HEK293 (cell line): ENCODE results near the gene TNKS1BP1.

Experiments
- CTCF ChIA-PET: fragments of 350-600 bp; formaldehyde crosslinking; extraction: SDS; loops from one replicate; lab custom pipeline; 2021; ENCODE audit warnings: antibody characterized with exemption; lab: Yijun Ruan, JAX
- POLR2A ChIA-PET: fragments of 300-600 bp; formaldehyde crosslinking; extraction: SDS; loops from one replicate; lab custom pipeline; 2020; ENCODE audit warnings: antibody characterized with exemption, inconsistent platforms; lab: Yijun Ruan, JAX
- H3K27ac ChIP-seq: fragments of 200-500 bp; sonication (Bioruptor generic); 2 replicates; pipeline ENCODE4 v1.5.1; 2014; ENCODE audit warnings: low read depth, low read length, control low read depth, inconsistent platforms; ENCODE audit errors: extremely low read depth
- H3K36me3 ChIP-seq, 2 experiments: fragments of 200-500 bp in 1 of 2; sonication (Bioruptor generic) in 1 of 2; 1 replicate in 1 of 2; 2 replicates in 1 of 2; pipeline ENCODE4 v1.5.1; 2014 to 2017; ENCODE audit warnings: inconsistent platforms in 2 of 2, low read length in 2 of 2; ENCODE audit not compliant: control insufficient read depth in 2 of 2, insufficient read depth in 1 of 2
- H3K4me1 ChIP-seq: fragments of 200-500 bp; sonication (Bioruptor generic); 2 replicates; pipeline ENCODE4 v1.5.1; 2014; ENCODE audit warnings: mild to moderate bottlenecking, low read length, inconsistent platforms; ENCODE audit not compliant: control insufficient read depth, insufficient read depth
- H3K4me3 ChIP-seq: 2 replicates; pipeline ENCODE4 v1.5.1; 2011; ENCODE audit warnings: low read depth, mild to moderate bottlenecking, control low read depth, low read length, moderate library complexity
- H3K9me3 ChIP-seq: fragments of 200-500 bp; sonication (Bioruptor generic); 2 replicates; pipeline ENCODE4 v1.5.1; 2014; ENCODE audit warnings: low read depth, low read length, inconsistent platforms; ENCODE audit not compliant: control insufficient read depth, insufficient read depth
- EGR2 ChIP-seq: fragments of 450-650 bp; formaldehyde crosslinking; IDR thresholded peaks from 2 replicates; pipeline ENCODE4 v1.5.1; 2016; ENCODE audit warnings: low read depth, missing biosample characterization, missing genetic modification characterization
- KLF1 ChIP-seq: fragments of 450-650 bp; formaldehyde crosslinking; IDR thresholded peaks from 2 replicates; pipeline ENCODE4 v1.5.1; 2016; ENCODE audit warnings: missing biosample characterization, missing genetic modification characterization
- PRDM6 ChIP-seq: fragments of 450-650 bp; formaldehyde crosslinking; IDR thresholded peaks from 2 replicates; pipeline ENCODE4 v1.5.1; 2017; ENCODE audit warnings: missing biosample characterization, missing genetic modification characterization
- ZBTB20 ChIP-seq: fragments of 450-650 bp; formaldehyde crosslinking; IDR thresholded peaks from 2 replicates; pipeline ENCODE4 v1.5.1; 2016; ENCODE audit warnings: missing biosample characterization, missing genetic modification characterization
- ZBTB6 ChIP-seq: fragments of 450-650 bp; formaldehyde crosslinking; IDR thresholded peaks from 2 replicates; pipeline ENCODE4 v1.5.1; 2017; ENCODE audit warnings: missing biosample characterization, missing genetic modification characterization
- ZIC2 ChIP-seq: fragments of 450-650 bp; formaldehyde crosslinking; IDR thresholded peaks from 2 replicates; pipeline ENCODE4 v1.5.1; 2016; ENCODE audit warnings: missing biosample characterization, missing genetic modification characterization
- ZNF132 ChIP-seq: fragments of 450-650 bp; formaldehyde crosslinking; IDR thresholded peaks from 2 replicates; pipeline ENCODE4 v1.5.1; 2017; ENCODE audit warnings: missing biosample characterization, missing genetic modification characterization, borderline replicate concordance
- ZNF146 ChIP-seq: fragments of 450-650 bp; formaldehyde crosslinking; IDR thresholded peaks from 2 replicates; pipeline ENCODE4 v1.5.1; 2016; ENCODE audit warnings: missing biosample characterization, missing genetic modification characterization
- ZNF239 ChIP-seq: fragments of 450-650 bp; formaldehyde crosslinking; IDR thresholded peaks from 2 replicates; pipeline ENCODE4 v1.5.1; 2016; ENCODE audit warnings: missing biosample characterization, missing genetic modification characterization
- ZNF248 ChIP-seq: fragments of 450-650 bp; formaldehyde crosslinking; IDR thresholded peaks from 2 replicates; pipeline ENCODE4 v1.5.1; 2017; ENCODE audit warnings: missing biosample characterization, missing genetic modification characterization
- ZNF274 ChIP-seq, 2 experiments: fragments of 200-500 bp in 1 of 2; fragments of 450-650 bp in 1 of 2; sonication (Bioruptor generic) in 1 of 2; formaldehyde crosslinking in 1 of 2; IDR thresholded peaks; 2 replicates each; pipeline versions ENCODE4 v1.5.1 to v1.6.1; 2014 to 2016; ENCODE audit warnings: borderline replicate concordance in 1 of 2, inconsistent platforms in 1 of 2, low read length in 1 of 2, missing biosample characterization in 1 of 2, missing genetic modification characterization in 1 of 2
- ZNF280D ChIP-seq: fragments of 450-650 bp; formaldehyde crosslinking; IDR thresholded peaks from 2 replicates; pipeline ENCODE4 v1.5.1; 2016; ENCODE audit warnings: missing biosample characterization, missing genetic modification characterization
- ZNF449 ChIP-seq: fragments of 450-650 bp; formaldehyde crosslinking; IDR thresholded peaks from 2 replicates; pipeline ENCODE4 v1.5.1; 2017; ENCODE audit warnings: missing biosample characterization, mild to moderate bottlenecking, missing genetic modification characterization, moderate library complexity
- ZNF501 ChIP-seq: fragments of 450-650 bp; formaldehyde crosslinking; IDR thresholded peaks from 2 replicates; pipeline ENCODE4 v1.5.1; 2016; ENCODE audit warnings: missing biosample characterization, missing genetic modification characterization
- ZNF518A ChIP-seq: fragments of 450-650 bp; formaldehyde crosslinking; conservative IDR thresholded peaks from 2 replicates; pipeline ENCODE4 v1.5.1; 2016; ENCODE audit warnings: low read depth, missing biosample characterization, missing genetic modification characterization
- ZNF596 ChIP-seq: fragments of 450-650 bp; IDR thresholded peaks from 2 replicates; pipeline ENCODE4 v1.5.0; 2018; ENCODE audit warnings: missing biosample characterization, mild to moderate bottlenecking, missing genetic modification characterization, moderate library complexity
- ZNF610 ChIP-seq: fragments of 450-650 bp; formaldehyde crosslinking; IDR thresholded peaks from 2 replicates; pipeline ENCODE4 v1.5.1; 2016; ENCODE audit warnings: missing biosample characterization, missing genetic modification characterization, borderline replicate concordance
- ZNF629 ChIP-seq: fragments of 450-650 bp; formaldehyde crosslinking; IDR thresholded peaks from 2 replicates; pipeline ENCODE4 v1.5.1; 2017; ENCODE audit warnings: missing biosample characterization, missing genetic modification characterization
- ZNF707 ChIP-seq: fragments of 450-650 bp; formaldehyde crosslinking; IDR thresholded peaks from 2 replicates; pipeline ENCODE4 v1.5.1; 2016; ENCODE audit warnings: missing biosample characterization, missing genetic modification characterization
- ZNF768 ChIP-seq: fragments of 450-650 bp; formaldehyde crosslinking; IDR thresholded peaks from 2 replicates; pipeline ENCODE4 v1.5.1; 2018; ENCODE audit warnings: missing biosample characterization, mild to moderate bottlenecking, missing genetic modification characterization
- ZNF777 ChIP-seq: fragments of 450-650 bp; formaldehyde crosslinking; IDR thresholded peaks from 2 replicates; pipeline ENCODE4 v1.5.1; 2017; ENCODE audit warnings: missing biosample characterization, missing genetic modification characterization, borderline replicate concordance

The TNKS1BP1 gene

GRCh38 chr11:57370251-57370650 lies 45.5 kb upstream of the TNKS1BP1 start (continued):
- TF ChIP-seq ZNF280D (tag by site-specific recombination) (no peak), ZNF248 (tag by site-specific recombination) (no peak), KLF1 (tag by site-specific recombination) (no peak), ZBTB6 (no peak), ZNF449 (tag by site-specific recombination) (no peak), ZIC2 (tag by site-specific recombination) (no peak)

GRCh38 chr11:57368845-57369232 lies 44.1 kb upstream of the TNKS1BP1 start:
- H3K4me1 ChIP-seq, result no peaks in the 10 kb centered on the region
- ChIA-PET CTCF (interaction anchor here (0.6 to 1.4 kb wide), 3 partner anchors 23 to 276 kb away, joined by 3 to 4 read pairs (median 3); no protein-coding TSS in a partner anchor), POLR2A (no interaction called here)
- H3K27ac ChIP-seq, result no peak overlapping the region
- H3K9me3 ChIP-seq, result no peaks in the 10 kb centered on the region
- no peaks in the 10 kb centered on the region for H3K36me3 ChIP-seq
- TF ChIP-seq EGR2 (tag by site-specific recombination), result no peak
- TF ChIP-seq ZNF768 (tag by site-specific recombination), result no peak
- no peak for TF ChIP-seq ZNF610 (tag by site-specific recombination)
- TF ChIP-seq PRDM6 (tag by site-specific recombination), result no peak
- TF ChIP-seq ZNF777 (tag by site-specific recombination), result no peak
- no peak for TF ChIP-seq ZNF146
- no peak for TF ChIP-seq ZNF501 (tag by site-specific recombination)
- TF ChIP-seq ZBTB20 (tag by site-specific recombination), result no peak
- no peak for TF ChIP-seq ZNF274 (IDR thresholded peaks at IDR 0.05; ENCODE audit: low read length)
- TF ChIP-seq ZNF274 (tag by site-specific recombination; IDR thresholded peaks at IDR 0.05; ENCODE audit: borderline replicate concordance), result no peak
- no peak for TF ChIP-seq ZNF518A (tag by site-specific recombination)
- no peak for TF ChIP-seq ZNF707 (tag by site-specific recombination)
- TF ChIP-seq ZNF596, result no peak
- no peak for TF ChIP-seq ZNF239 (tag by site-specific recombination)
- TF ChIP-seq ZNF629 (tag by site-specific recombination), result no peak
- TF ChIP-seq ZNF132, result no peak
- no peak overlapping the region for H3K4me3 ChIP-seq
